Measurements from ENCODE around the gene SLC10A7. TPM values are rescaled to one million over a fixed set of nuclear protein-coding genes. Genes with fewer than 3 reads are reported as not detected.

Gene SLC10A7
- total and polyA plus RNA-seq, 2 of the 8 experiments (the other 6 are each of a cell fraction or from before 2014, with no cell fraction given), result 2.5 to 2.9 TPM

- Histone ChIP-seq H3K9me3 (ENCODE audit: insufficient read depth in 2 of 2, low read depth in 1 of 2, low read length in 1 of 2) (no peaks in the 10 kb centered on the region), H3K36me3 (ENCODE audit: control insufficient read depth in 2 of 4, insufficient read depth in 4 of 4, low read length in 3 of 4) (no peaks in the 10 kb centered on the region), H2BK15ac (ENCODE audit: low read length) (no peak overlapping the region), H3K9ac (replicated peaks in 1 of 4; ENCODE audit: extremely low read depth in 1 of 4, low read depth in 3 of 4, low read length in 3 of 4) (no peak overlapping the region), H2BK12ac (ENCODE audit: low read depth, low read length) (no peak overlapping the region), H3K4ac (replicated peaks; ENCODE audit: insufficient read length, low read depth, low read length) (no peak overlapping the region), H4K5ac (ENCODE audit: insufficient read length, low read depth, low read length) (no peak overlapping the region), H2BK120ac (replicated peaks; ENCODE audit: low read depth, low read length) (no peak overlapping the region), H3K4me1 (replicated peaks in 1 of 4; ENCODE audit: control insufficient read depth in 3 of 4, insufficient read depth in 4 of 4, low read length in 3 of 4) (no peaks in the 10 kb centered on the region), H3K14ac (ENCODE audit: insufficient read length) (no peak overlapping the region), H2BK5ac (ENCODE audit: low read depth, low read length) (no peak overlapping the region), H3K56ac (replicated peaks; ENCODE audit: insufficient read length, low read depth, low read length) (no peak overlapping the region), H2AFZ (ENCODE audit: low read length) (no peak overlapping the region), H3K18ac (ENCODE audit: extremely low read depth, low read length) (no peak overlapping the region), H3K27me3 (replicated peaks in 1 of 4; ENCODE audit: control insufficient read depth in 3 of 4, extremely low read depth in 1 of 4, insufficient read depth in 3 of 4, low read length in 3 of 4) (no peaks in the 10 kb centered on the region), H4K20me1 (replicated peaks in 1 of 2; ENCODE audit: control insufficient read depth in 1 of 2, insufficient read depth in 2 of 2, low read length in 2 of 2) (no peaks in the 10 kb centered on the region), H3K27ac (ENCODE audit: low read depth, low read length) (no peak overlapping the region), H3K4me3 (ENCODE audit: extremely low read depth in 1 of 4, insufficient read depth in 2 of 4, low read depth in 3 of 4, low read length in 4 of 4) (no peak overlapping the region), H3K79me1 (ENCODE audit: low read depth, low read length) (no peaks in the 10 kb centered on the region), H3K23me2 (ENCODE audit: low read depth, low read length) (no peaks in the 10 kb centered on the region), H3K23ac (ENCODE audit: insufficient read length) (no peak overlapping the region), H3K79me2 (ENCODE audit: control insufficient read depth in 1 of 2, insufficient read depth in 2 of 2, low read length in 2 of 2) (no peaks in the 10 kb centered on the region), H4K91ac (replicated peaks; ENCODE audit: insufficient read length, low read length) (no peak overlapping the region), H3K4me2 (ENCODE audit: insufficient read depth in 1 of 2, low read depth in 2 of 2, low read length in 2 of 2) (no peak overlapping the region), H2BK20ac (ENCODE audit: low read length) (no peak overlapping the region), H2AK5ac (ENCODE audit: low read depth, low read length) (no peak overlapping the region), H4K8ac (ENCODE audit: extremely low read depth, insufficient read depth, low read length) (no peak overlapping the region)
- WGBS, 2 experiments (ENCODE audit: extremely low coverage in 1 of 2, insufficient coverage in 1 of 2, insufficient read length in 1 of 2, insufficient replicate concordance in 2 of 2, low coverage in 1 of 2, low lambda C conversion rate in 2 of 2, missing lambda C conversion rate in 1 of 2), result 88% methylated on average over 1 of the region's 1 CpG; no CpG with 5 or more reads in 1 of the 2 experiments
- POLR2A ChIA-PET (ENCODE audit: partially characterized antibody), result no interaction called here
- no peak for FAIRE-seq
- no peak for DNase-seq (ENCODE audit: low read depth in 1 of 2, low spot score in 2 of 2)
- CTCF ChIA-PET (ENCODE audit: partially characterized antibody), result interaction anchor here (1.1 to 2.6 kb wide), 3 partner anchors 77 to 380 kb away, joined by 3 to 8 read pairs (median 3); no protein-coding TSS in a partner anchor
- no peak for TF ChIP-seq RAD21 (IDR thresholded peaks at IDR 0.05 in 1 of 2, conservative IDR thresholded peaks at IDR 0.05 in 1 of 2; ENCODE audit: low read depth in 2 of 2, low read length in 2 of 2)
- no peak for TF ChIP-seq KDM1A (IDR thresholded peaks at IDR 0.05; ENCODE audit: borderline replicate concordance, low read length)
- TF ChIP-seq PHF8 (conservative IDR thresholded peaks at IDR 0.05; ENCODE audit: low read depth, low read length), result no peak
- TF ChIP-seq CBX5 (IDR thresholded peaks at IDR 0.05; ENCODE audit: low read depth, low read length), result no peak
- TF ChIP-seq, protein P1, sequence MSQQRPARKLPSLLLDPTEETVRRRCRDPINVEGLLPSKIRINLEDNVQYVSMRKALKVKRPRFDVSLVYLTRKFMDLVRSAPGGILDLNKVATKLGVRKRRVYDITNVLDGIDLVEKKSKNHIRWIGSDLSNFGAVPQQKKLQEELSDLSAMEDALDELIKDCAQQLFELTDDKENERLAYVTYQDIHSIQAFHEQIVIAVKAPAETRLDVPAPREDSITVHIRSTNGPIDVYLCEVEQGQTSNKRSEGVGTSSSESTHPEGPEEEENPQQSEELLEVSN (IDR thresholded peaks at IDR 0.05), result no peak
- no peak for TF ChIP-seq HDAC6 (IDR thresholded peaks at IDR 0.05; ENCODE audit: low read depth, low read length)
- TF ChIP-seq RBBP5 (IDR thresholded peaks at IDR 0.05; ENCODE audit: borderline replicate concordance, low read depth, low read length), result no peak
- no peak for TF ChIP-seq KDM5A (IDR thresholded peaks at IDR 0.05; ENCODE audit: low read length)
- no peak for TF ChIP-seq SP1 (IDR thresholded peaks at IDR 0.05; ENCODE audit: low read depth, low read length)
- TF ChIP-seq TAF1 (IDR thresholded peaks at IDR 0.05; ENCODE audit: low read depth, low read length), result no peak
- TF ChIP-seq CEBPB (IDR thresholded peaks at IDR 0.05; ENCODE audit: low read depth, low read length), result no peak
- no peak for TF ChIP-seq ZNF274 (IDR thresholded peaks at IDR 0.05; ENCODE audit: borderline replicate concordance, extremely low read depth, low read length)
- no peak for TF ChIP-seq CTBP2 (IDR thresholded peaks at IDR 0.05; ENCODE audit: borderline replicate concordance, insufficient read depth, insufficient read length, low read length)
- TF ChIP-seq RFX5 (IDR thresholded peaks at IDR 0.05; ENCODE audit: borderline replicate concordance, low read depth, low read length), result no peak
Observed at GRCh38 chr4:146336410-146336807, 185.3 kb downstream of the SLC10A7 start.
